ENCODE data around the gene XAF1.

DNA sequence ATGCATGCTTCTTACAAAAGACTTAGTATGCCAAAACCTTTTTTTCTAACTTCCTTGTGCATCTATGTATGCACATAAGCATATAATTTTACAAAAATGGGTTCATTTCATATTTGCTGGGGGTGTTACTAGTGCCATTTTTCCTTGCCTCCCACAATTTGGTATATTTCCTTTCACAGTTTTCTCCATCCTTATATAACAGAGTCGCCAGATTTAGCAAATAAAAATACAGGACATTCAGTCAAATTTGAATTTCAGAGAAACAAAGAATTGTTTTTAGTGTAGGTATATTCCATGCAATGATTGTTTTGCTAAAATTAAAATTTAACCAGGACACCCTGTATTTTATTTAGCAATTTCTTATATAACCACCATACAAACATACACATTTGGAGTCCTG is 16.2 kb downstream of the XAF1 start:
- TF ChIP-seq, protein P1, sequence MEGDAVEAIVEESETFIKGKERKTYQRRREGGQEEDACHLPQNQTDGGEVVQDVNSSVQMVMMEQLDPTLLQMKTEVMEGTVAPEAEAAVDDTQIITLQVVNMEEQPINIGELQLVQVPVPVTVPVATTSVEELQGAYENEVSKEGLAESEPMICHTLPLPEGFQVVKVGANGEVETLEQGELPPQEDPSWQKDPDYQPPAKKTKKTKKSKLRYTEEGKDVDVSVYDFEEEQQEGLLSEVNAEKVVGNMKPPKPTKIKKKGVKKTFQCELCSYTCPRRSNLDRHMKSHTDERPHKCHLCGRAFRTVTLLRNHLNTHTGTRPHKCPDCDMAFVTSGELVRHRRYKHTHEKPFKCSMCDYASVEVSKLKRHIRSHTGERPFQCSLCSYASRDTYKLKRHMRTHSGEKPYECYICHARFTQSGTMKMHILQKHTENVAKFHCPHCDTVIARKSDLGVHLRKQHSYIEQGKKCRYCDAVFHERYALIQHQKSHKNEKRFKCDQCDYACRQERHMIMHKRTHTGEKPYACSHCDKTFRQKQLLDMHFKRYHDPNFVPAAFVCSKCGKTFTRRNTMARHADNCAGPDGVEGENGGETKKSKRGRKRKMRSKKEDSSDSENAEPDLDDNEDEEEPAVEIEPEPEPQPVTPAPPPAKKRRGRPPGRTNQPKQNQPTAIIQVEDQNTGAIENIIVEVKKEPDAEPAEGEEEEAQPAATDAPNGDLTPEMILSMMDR (IDR thresholded peaks at IDR 0.05): no peak
- TF ChIP-seq POLR2A (IDR thresholded peaks at IDR 0.05) (no peak), POLR2AphosphoS5 (IDR thresholded peaks at IDR 0.05) (no peak)
